GM18861 (cell line): Measurements from ENCODE around the gene TMEM222.

Experiments
- ATAC-seq: cut with Tn5 transposase; IDR thresholded peaks from one replicate; pipeline ENCODE4 v1.9.1; 2021; ENCODE audit not compliant: unreplicated experiment

Gene TMEM222

DNA sequence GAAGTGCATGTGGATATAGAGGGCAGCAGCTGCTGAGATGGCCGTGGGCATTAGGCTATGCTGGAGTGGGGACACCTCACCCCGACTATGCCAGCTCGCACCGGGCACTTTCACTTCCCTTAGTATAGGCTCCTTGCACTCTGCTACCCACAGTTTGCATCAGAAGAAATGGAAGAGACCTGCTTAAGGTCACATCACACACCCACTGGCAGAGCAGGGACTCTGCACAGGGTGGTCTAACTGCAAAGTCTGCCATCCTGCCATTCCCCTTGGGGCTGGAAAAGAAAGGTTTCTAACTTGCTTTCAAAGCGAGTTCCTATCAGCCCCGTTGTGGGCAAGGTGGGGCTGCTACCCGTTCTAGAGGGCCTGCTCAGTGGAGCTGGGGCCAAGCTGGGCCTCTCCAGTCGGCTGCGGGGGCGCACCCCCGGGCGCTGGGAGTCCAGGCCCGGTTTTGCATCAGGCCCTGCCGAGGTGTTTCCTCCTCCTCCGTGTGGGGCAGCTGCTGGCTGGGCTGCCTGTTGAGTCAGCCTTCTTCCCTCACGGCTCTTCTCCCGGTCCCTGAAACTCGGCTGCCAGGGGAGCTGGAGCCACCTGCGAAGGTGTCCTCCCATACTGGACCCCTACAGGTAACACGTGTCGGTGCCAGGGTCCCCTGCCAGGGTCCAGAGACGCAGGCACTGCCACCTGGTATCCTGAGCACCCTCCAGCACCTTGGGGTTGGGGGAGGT, 19.7 kb downstream of the TMEM222 start, which contains the start of gene SYTL1:
TSS of gene SYTL1 (plus strand) at position 498 of the 728 bp plus-strand sequence. CDS start 3,313 bp downstream, outside the sequence.
- no peak for ATAC-seq

DNA sequence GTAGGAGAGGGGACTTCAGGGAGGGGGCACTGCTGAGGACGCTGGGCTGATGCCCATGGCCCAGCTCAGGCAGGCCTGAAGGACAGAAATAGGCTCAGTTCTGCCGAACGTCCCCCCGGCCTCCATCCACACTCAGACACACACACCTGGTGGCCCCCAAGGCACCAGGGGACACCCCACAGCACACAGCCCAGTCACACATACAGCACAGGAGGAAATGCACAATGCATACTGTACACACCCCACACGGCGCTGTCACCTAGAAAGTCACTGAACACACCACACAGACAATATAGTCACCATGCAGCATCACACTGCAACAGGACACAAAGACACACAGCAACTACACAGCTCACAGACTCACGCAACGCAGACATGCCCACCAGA, 20.4 kb downstream of the TMEM222 start:
- no peak for ATAC-seq

DNA sequence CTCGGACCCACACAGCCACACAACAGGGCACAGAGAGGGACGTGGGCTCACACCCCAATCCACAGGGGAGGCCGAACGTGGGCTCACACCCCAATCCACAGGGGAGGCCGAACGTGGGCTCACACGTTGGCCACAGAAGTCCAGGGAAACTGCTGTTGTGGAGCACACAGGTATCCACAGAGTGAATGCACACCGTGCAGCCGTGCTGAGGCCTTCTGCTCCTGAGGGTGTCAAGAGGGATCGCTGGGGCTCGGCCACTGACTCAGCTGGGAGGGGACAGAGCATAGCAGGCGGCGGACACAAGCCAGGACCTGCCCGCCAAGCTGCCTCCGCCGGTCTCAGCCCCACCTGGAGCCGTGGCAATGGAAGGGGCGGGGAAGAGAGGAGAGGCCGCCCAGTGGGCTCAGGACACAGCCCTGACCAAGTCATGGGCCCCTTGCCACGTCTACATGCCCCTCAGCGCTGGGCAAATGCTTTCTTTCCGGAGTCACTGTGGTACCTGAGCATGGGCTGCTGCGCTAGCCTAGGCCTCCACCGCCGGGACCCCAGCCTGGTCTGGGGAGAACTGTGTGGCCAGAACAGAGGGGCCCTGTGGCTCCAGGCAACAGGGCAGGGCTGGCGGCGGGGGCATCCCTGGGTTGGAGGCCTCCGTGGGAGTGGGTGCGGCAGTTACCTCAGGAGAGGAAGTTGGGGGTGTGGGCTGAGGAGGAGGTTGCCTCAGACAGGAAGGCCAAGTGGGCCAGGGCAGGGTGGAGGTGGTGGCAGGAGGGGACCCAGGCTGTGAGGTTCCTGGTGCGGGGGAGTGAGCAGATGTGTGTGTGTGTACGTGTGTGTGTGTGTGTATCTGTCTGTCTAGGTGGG, 21.0 kb downstream of the TMEM222 start:
- no peak for ATAC-seq

DNA sequence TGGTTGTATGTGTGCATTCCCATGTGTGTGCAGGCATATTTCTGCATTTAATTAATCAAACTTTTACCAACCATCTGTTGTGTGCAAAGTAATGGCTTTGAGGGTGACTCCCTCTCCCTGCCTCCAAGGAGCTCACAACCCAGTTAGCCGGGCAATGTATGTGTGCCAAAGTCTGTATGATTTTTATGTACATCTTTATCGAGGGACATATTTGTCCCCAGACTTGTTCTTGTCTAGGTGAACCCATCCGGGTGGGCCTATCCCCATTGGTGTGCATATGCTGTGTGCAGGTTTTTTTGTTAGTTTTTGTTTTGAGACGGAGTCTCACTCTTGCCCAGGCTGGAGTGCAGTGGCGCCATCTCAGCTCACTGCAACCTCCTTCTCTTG, 21.7 kb downstream of the TMEM222 start:
- ATAC-seq = no peak

DNA sequence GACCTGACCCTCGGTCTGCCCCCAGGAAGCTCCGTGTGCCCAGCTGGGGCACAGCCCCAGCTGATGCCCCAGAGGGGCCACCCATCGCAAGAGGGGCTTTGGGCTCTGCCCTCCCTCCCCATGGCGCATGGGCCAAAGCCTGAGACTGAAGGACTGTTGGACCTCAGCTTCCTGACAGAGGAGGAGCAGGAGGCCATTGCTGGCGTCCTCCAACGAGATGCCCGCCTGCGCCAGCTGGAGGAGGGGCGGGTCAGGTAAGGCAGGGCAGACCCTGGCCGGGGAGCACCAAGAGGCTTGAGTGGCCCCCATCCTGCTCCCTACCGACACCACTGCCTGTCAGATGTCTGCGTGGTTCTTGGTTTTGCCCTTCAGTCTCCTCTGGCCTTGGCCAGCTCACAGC, 23.3 kb downstream of the TMEM222 start:
- no peak for ATAC-seq

DNA sequence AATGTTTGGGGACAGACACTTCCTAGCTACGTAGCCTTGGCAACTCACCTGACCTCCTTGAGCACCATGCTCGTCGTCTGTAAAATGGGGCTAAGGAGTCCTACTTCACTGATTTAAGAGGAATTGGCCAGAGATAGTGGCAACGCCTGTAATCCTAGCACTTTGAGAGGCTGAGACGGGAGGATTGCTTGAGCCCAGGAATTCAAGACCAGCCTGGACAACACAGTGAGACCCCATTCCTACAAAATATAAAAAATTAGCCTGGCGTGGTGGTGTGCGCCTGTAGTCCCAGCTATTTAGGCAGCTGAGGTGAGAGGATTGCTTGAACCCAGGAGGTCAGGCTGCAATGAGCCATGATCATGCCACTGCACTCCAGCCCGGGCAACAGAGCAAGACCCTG, 24.4 kb downstream of the TMEM222 start:
- no peak for ATAC-seq

DNA sequence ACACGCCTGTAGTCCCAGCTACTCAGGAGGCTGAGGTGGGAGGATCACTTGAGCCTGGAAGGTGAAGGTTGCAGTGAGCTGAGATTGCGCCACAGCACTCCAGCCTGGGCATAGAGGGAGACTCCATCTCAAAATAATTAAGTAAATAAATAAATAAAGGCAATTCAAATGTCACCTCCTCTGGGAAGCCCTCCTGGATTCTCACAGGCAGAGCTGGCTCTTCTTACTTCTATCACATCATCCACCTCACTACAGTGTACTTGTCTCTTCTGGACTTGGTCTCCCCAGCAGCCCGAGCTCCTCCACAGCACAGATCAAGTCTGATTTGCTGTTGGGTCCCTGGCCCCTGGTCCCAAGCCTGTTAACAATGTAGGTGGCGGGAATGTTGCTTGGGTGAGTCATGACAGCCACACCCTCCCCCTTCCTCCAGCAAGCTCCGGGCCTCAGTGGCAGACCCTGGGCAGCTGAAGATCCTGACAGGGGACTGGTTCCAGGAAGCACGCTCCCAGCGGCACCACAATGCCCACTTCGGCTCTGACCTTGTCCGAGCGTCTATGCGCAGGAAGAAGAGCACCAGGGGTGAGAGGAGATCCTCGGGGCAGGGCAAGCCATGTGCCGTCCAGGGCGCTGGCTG, 25.1 kb downstream of the TMEM222 start:
- ATAC-seq = no peak

DNA sequence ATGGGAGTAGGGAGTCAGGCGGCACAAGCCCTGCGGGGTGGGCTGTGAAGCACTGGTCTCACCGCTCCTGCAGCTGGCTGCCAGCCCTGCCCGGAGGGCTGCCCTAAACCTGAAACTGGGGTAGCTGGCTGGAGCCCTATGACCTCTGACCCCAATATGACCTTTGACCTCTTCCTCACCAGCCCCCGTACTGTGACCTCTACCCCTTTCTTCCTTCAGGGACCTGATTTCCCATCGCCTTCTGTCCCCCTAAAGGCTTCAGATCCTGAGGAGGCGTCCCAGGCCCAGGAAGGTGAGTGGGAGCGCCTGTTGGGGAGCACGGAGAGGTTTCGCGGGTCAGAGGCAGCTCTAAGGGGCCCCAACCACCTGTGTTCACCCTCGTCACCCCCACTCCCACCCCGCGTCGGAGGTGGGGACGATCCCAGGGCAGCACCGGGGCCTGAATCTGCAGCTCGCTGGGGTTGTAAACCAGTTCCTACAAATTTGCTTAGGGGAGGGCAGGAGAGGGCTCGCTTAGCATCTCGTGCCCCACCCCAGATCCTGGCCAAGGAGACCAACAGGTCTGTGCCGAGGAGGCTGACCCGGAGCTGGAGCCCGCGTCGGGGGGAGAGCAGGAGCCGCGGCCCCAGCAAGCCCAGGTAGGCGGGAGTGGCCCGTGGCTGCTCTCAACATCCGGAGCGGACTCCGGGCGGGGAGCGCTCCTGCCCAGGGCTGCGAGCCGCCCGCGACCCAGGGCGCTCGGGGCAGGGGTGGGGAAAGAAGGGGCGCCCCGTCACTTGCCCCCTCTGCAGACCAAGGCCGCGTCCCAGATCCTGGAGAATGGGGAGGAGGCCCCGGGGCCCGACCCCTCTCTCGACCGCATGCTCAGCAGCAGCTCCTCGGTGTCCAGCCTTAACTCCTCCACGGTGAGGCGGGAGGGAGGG, 27.2 kb downstream of the TMEM222 start:
- ATAC-seq = no peak

DNA sequence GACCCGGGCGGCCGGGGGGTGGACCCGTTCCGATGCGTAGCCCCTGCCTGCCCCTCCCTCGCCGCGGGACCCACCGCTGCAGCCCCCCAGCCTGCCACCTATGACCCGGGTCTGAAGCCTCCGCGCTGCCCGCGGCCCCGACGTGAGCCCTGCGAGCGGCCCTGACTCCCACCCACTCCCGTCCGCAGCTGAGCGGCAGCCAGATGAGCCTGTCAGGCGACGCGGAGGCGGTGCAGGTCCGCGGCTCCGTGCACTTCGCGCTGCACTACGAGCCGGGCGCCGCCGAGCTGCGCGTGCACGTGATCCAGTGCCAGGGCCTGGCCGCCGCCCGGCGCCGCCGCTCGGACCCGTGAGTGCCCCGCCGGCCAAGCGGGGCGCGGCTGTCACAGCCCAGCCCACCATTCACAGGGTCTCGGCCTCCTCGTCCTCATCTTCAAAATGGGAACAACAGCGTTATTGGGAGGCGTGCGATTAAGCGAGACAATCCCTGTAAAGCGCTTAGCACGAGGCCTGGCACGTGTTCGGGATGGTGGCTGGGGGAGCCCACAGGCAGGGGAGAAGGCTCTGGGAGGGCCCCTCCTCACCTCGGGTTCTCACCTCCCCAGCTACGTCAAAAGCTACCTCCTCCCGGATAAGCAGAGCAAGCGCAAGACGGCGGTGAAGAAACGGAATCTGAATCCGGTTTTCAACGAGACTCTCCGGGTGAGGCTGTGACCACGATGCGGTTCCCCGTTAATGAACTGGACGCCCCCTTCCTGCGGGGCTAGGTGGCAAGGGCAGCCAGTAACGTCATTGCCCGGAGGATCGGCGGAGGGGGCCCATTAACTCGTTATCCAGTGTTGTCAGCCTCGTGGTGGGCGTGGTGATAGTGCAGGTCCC, 28.1 kb downstream of the TMEM222 start:
- ATAC-seq = no peak

DNA sequence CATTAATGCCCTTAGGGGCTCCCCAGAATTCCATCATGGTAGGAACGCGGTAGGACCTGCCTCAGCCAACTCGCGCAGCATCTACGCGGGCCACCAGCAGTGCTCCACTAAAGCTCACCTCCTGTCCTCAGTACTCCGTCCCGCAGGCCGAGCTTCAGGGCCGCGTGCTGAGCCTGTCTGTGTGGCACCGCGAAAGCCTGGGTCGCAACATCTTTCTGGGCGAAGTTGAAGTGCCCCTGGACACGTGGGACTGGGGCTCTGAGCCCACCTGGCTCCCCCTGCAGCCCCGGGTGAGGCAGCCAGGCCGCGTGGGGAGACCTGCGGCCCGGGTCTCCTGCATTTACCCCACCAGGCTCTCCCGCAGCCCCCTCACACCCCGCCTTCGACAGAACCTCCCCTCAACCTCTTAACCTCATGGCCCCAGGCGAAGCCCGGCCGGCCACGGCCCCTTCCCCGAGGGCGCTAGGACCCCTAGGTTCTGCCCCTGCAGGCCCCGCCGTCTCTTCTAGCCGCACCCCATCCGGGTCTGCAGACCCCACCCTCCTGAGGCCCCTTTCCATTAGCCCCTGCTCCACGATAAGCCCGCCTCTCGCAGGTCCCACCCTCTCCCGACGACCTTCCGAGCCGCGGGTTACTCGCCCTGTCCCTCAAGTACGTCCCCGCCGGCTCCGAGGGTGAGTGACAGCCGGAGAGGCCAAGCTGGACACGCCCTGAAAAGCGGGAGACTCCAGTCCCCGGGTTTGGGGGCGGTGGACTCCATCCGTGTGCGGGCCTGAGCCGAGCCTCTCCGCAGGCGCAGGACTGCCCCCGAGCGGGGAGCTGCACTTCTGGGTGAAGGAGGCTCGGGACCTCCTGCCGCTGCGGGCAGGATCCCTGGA, 28.9 kb downstream of the TMEM222 start:
- no peak for ATAC-seq

DNA sequence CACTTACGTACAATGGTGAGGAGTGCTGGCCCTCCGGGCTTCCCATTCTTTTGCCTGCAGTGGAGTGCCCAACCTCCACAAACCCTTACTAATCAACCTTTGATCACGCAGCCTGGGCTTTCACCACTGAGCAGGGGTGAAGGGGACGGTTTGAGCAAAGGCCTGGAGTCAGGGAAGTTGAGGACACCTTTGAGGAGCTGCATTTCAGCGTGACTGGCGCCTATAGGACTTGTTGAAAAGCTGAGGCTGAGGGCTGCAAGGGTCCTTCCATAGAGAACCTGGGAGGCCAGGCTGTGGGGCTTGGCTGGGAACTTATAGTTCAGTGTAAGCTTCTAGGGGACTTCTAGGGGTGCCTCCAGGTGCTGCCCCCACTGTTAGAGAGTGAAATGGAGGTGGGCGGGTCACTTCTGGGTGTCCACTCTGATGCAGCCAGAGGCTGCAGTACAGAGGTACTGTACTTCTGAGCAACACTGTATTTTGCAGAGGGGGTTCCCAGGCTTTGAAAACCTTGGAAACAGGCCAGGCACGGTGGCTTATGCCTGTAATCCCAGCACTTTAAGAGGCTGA, 29.7 kb downstream of the TMEM222 start:
- no peak for ATAC-seq

DNA sequence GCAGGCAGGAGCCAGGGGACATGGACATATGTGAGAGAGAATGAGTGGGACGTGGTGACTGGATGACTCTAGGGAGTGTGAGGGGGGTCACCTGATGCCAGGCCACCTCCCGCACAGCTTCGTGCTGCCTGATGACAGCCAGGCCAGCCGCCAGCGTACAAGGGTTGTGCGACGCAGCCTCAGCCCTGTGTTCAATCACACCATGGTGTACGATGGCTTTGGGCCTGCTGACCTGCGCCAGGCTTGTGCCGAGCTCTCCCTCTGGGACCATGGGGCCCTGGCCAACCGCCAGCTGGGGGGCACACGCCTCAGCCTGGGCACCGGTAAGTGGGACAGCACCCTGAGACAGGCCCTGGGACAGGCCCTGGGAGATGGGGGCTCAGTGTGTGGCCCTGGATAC, 31.2 kb downstream of the TMEM222 start:
- ATAC-seq = no peak

DNA sequence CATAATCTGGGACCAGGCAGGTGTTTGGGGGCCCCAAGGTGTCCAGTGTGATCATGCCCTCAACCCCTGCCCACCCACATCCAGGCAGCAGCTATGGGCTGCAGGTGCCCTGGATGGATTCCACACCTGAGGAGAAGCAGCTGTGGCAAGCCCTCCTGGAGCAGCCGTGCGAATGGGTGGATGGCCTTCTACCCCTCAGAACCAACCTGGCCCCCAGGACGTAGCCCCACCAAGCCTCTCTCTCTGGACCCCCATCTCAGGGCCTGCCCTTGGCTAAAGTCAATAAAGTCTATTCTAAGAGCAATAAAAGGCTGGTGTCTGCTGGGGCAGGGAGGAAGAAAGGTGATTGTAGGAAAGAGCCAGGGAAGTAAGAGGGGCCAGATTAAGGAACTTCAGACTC, 31.7 kb downstream of the TMEM222 start:
- ATAC-seq = no peak

DNA sequence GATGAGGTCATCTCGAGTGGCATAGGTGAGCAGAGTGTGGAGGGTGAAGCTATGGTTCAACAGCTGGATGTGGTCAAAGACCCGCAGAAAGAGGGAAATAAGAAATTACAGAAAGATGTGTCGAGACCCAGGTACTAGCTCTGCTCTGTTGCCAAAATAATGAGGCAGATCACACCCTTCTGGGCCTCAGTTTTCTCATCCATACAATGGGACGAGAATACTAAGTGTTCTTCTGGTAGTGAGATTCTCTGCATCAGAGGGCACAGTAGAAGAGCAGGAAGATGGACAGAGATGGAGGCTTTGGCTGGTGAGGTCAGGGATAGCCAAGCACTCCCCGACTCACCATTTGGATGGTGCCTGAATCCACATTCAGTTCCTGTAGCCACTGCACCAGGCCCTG, 33.7 kb downstream of the TMEM222 start:
- ATAC-seq = no peak

DNA sequence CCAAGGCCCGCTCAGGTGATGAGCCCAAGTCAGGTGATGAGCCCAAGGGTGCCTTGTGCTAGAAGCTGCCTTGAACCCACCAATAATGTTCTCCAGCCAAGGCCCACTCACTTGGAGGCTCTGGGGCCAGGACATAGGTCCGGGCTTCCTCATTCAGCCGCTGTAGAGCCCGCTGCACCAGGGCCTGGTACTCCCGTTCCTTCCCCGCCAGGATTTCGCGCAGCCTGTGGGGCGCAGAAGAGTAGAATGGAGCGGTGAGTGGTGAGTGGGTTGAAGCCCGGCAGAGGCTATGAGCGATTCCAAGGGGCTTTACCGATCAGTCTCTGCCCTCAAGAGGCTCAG, 34.3 kb downstream of the TMEM222 start:
- no peak for ATAC-seq

DNA sequence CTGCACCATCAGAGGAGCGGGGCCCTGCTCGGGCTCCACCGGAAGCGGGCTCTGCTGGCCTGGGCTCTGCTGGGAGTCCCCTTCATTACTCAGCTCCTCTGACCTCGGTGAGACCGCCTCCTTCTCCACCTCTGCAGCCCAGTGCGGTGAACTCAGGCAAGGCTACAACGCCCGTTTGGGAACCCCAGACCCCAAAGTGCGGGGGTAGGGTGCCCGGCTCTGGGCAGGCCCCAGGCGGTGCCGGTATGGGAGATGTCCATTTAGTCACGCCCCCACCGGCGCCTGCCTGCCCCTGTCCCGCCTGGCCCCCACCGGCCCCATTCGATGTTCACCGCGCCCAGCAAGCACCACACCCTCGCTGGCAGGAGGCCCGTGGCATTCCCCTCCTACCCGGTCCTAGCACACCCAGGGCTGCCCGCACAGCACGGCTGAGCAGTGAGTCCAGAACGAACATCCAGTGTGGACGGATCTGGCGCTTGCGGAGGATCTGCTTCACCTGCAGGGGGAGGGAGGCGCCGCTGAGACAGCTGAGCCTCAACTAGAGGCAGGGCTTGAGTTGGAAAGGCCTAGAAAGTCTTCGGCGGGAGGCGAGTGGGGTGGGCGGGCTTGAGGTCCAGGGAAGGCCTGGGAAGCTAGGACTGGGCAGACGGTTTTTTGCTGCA, 34.8 kb downstream of the TMEM222 start:
- ATAC-seq = no peak

DNA sequence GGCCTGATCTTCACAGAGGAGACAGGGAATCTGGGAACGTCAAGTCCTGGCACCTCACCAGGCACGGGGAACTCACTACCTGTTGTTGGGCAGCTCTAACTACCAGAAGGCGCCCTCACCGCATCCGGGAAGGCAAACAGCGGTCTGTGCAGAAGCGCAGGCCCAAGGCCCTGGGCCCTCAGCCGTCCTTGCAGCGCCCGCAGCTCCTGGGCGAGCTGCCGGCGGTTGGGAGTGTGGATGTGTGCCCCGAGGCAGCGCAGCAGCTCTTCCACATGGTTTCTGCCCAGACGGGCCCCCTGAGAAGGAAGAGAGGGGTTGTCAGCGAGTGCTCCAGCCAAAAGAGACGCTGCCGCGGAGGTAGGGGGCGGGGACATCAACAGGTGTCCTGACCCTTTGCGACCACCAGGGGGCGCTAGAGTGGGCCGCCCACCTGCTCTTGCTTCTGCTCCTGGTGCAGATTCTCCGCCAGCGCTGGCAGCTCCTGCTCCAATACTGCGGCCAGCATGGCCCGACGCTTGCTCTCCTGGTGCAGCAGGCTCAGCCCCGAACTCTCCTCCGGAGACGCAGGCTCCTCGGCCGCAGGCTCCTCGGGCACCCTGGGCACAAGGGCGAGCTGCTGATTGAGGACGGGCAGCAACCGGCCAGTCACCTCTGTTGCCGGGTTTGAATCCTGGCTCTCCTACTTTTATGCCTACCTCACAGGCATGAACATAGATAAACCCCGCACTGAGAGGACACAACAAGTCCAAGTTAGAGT, 35.5 kb downstream of the TMEM222 start:
- ATAC-seq = no peak
